NT2/D1 (cell line): ENCODE measurements around the gene KDM4F.

Source experiments
- SUZ12 ChIP-seq: IDR thresholded peaks from 2 replicates; pipeline ENCODE4 v1.6.1; 2011; ENCODE audit not compliant: insufficient read length, insufficient read depth; ENCODE audit errors: extremely low read depth
- YY1 ChIP-seq: IDR thresholded peaks from 2 replicates; pipeline ENCODE4 v1.6.1; 2011; ENCODE audit not compliant: insufficient read length, insufficient read depth
- ZNF274 ChIP-seq: IDR thresholded peaks from 2 replicates; pipeline ENCODE4 v1.6.1; 2011; ENCODE audit warnings: mild to moderate bottlenecking, low read depth, low read length

- TF ChIP-seq YY1 (no peak), ZNF274 (no peak), SUZ12 (no peak)
Measured at GRCh38 chr11:95059046-95059445, 9.8 kb downstream of the KDM4F start.
